Tongue (tissue), 2 donors: ENCODE results near the gene NT5M. TPM values are rescaled to one million over a fixed set of nuclear protein-coding genes. Genes with fewer than 3 reads are reported as not detected.
"Not testable (repeated sequence)": the region's sequence is repeated elsewhere in the genome, so short reads cannot be mapped to it uniquely, and the experiment has no call there.

Experiments
- DNase-seq: peaks from one replicate; pipeline ENCODE4 v3.0.0-alpha.2; 2015
- total RNA-seq: library from RNA; depleted of rRNA; stranded (reverse); fragments of >200 nt; gene quantifications from one replicate; pipeline ENCODE4 v1.2.3, GENCODE V29; 2014

NT5M gene
- total RNA-seq: 3.5 TPM

GRCh38 chr17:17303010-17303846, at the start of gene NT5M:
NT5M (plus strand) TSS chr17:17303373; CDS start chr17:17303551, 178 bp downstream.
- DNase-seq: peak; percentile 87

GRCh38 chr17:17253406-17253805, 49.8 kb upstream of the NT5M start:
- no peak for DNase-seq

GRCh38 chr17:17254036-17254435, 49.1 kb upstream of the NT5M start:
- no peak for DNase-seq

- not testable (repeated sequence) for DNase-seq
These were observed 47.5 kb upstream of the NT5M start for GRCh38 chr17:17255689-17256088.

- no peak for DNase-seq
These were observed 46.9 kb upstream of the NT5M start for GRCh38 chr17:17256316-17256715.

- DNase-seq: no peak
These were observed 45.2 kb upstream of the NT5M start for GRCh38 chr17:17258011-17258410.

GRCh38 chr17:17258998-17259397, 44.2 kb upstream of the NT5M start:
- DNase-seq: peak; percentile 36

GRCh38 chr17:17264430-17264829, 38.7 kb upstream of the NT5M start:
- DNase-seq: no peak

GRCh38 chr17:17269926-17270773, 33.0 kb upstream of the NT5M start:
- DNase-seq: no peak

- no peak for DNase-seq
These were observed 27.2 kb upstream of the NT5M start for GRCh38 chr17:17275971-17276370.

GRCh38 chr17:17277431-17277830, 25.7 kb upstream of the NT5M start:
- DNase-seq: not testable (repeated sequence)

- DNase-seq: no peak
These were observed 23.9 kb upstream of the NT5M start for GRCh38 chr17:17279316-17279715.

GRCh38 chr17:17280613-17281549, 22.3 kb upstream of the NT5M start, which contains the start of gene COPS3:
COPS3 (minus strand) TSS chr17:17281246; CDS start chr17:17281186, 60 bp downstream.
- DNase-seq: peak; percentile 100

GRCh38 chr17:17285951-17286350, 17.2 kb upstream of the NT5M start:
- no peak for DNase-seq

- no peak for DNase-seq
These were observed 14.1 kb upstream of the NT5M start for GRCh38 chr17:17289086-17289485.

- DNase-seq: no peak
These were observed 13.5 kb upstream of the NT5M start for GRCh38 chr17:17289701-17290100.

GRCh38 chr17:17295141-17295540, 8.0 kb upstream of the NT5M start:
- DNase-seq: no peak

GRCh38 chr17:17297217-17297616, 6.0 kb upstream of the NT5M start:
- peak; percentile 46 for DNase-seq

- no peak for DNase-seq
These were observed 5.1 kb upstream of the NT5M start for GRCh38 chr17:17298108-17298507.

- peak; percentile 41 for DNase-seq
These were observed 2.3 kb upstream of the NT5M start for GRCh38 chr17:17300624-17301568.

GRCh38 chr17:17301659-17302058, 1.5 kb upstream of the NT5M start:
- not testable (repeated sequence) for DNase-seq
